HepG2 (cell line): ENCODE measurements around the gene PDE5A. TPM values are rescaled to one million over a fixed set of nuclear protein-coding genes. Genes with fewer than 3 reads are reported as not detected.

Experiments used
- EED ChIP-seq: sonication (generic); formaldehyde crosslinking; IDR thresholded peaks from 2 replicates; pipeline ENCODE4 v1.5.0; 2020; ENCODE audit warnings: mild to moderate bottlenecking, missing genetic modification reagents
- ELF4 ChIP-seq: sonication (generic); formaldehyde crosslinking; IDR thresholded peaks from 2 replicates; pipeline ENCODE4 v1.5.0; 2020; ENCODE audit warnings: missing genetic modification reagents, mild to moderate bottlenecking, moderate library complexity, borderline replicate concordance
- REXO4 ChIP-seq: sonication (generic); formaldehyde crosslinking; IDR thresholded peaks from 2 replicates; pipeline ENCODE4 v1.8.0; 2022; ENCODE audit warnings: missing genetic modification reagents, mild to moderate bottlenecking, borderline replicate concordance
- TBX2 ChIP-seq: sonication (generic); formaldehyde crosslinking; IDR thresholded peaks from 2 replicates; pipeline ENCODE4 v1.5.0; 2020; ENCODE audit warnings: missing genetic modification reagents, mild to moderate bottlenecking, borderline replicate concordance
- ZNF335 ChIP-seq: sonication (generic); formaldehyde crosslinking; IDR thresholded peaks from 2 replicates; pipeline ENCODE4 v1.4.0; 2020; ENCODE audit warnings: missing genetic modification reagents
- ZNF337 ChIP-seq: sonication (generic); formaldehyde crosslinking; IDR thresholded peaks from 2 replicates; pipeline ENCODE4 v1.5.1; 2020; ENCODE audit warnings: missing genetic modification reagents, low read depth, mild to moderate bottlenecking, borderline replicate concordance
- polyA plus RNA-seq, 8 experiments: library from polyadenylated mRNA; depleted of rRNA in 3 of 8; stranded (reverse) in 7 of 8; unstranded in 1 of 8; fragments of >200 nt; fragmentation: Illumina TruSeq in 4 of 8; extraction: Trizol in 4 of 8; gene quantifications; 2 replicates each; pipeline versions ENCODE4 v1.2.1 to v1.2.3, GENCODE V29; 2011 to 2016; ENCODE audit warnings: low read depth in 4 of 8, missing spikeins in 1 of 8, mixed read lengths in 1 of 8; ENCODE audit not compliant: insufficient read depth in 1 of 8
- total RNA-seq, 5 experiments: library from RNA; depleted of rRNA; stranded (reverse); fragments of >200 nt; fragmentation: Illumina TruSeq; extraction: Trizol; gene quantifications; 2 replicates each; pipeline ENCODE4 v1.2.3, GENCODE V29; 2016; ENCODE audit warnings: low read depth in 1 of 5
- TF ChIP-seq, protein P1 (sequence below): sonication (generic); formaldehyde crosslinking; IDR thresholded peaks from 2 replicates; pipeline ENCODE4 v1.5.0; 2020; ENCODE audit warnings: missing genetic modification reagents
- TF ChIP-seq, protein P2 (sequence below): sonication (generic); formaldehyde crosslinking; IDR thresholded peaks from 2 replicates; pipeline ENCODE4 v1.5.0; 2020; ENCODE audit warnings: mild to moderate bottlenecking, missing genetic modification reagents, moderate library complexity
- TF ChIP-seq, protein P3 (sequence below): sonication (generic); formaldehyde crosslinking; IDR thresholded peaks from 2 replicates; pipeline ENCODE4 v1.8.0; 2022; ENCODE audit warnings: mild to moderate bottlenecking, missing genetic modification reagents; ENCODE audit not compliant: insufficient replicate concordance
- TF ChIP-seq, protein P4 (sequence below): sonication (generic); formaldehyde crosslinking; IDR thresholded peaks from 2 replicates; pipeline ENCODE4 v1.4.0; 2020; ENCODE audit warnings: missing genetic modification reagents
- TF ChIP-seq, protein P5 (sequence below): sonication (generic); formaldehyde crosslinking; IDR thresholded peaks from 2 replicates; pipeline ENCODE4 v1.4.0; 2020; ENCODE audit warnings: missing genetic modification reagents, mild to moderate bottlenecking, borderline replicate concordance

The PDE5A gene
- total and polyA plus RNA-seq, 2 of the 13 experiments (the other 11 are each of a cell fraction or from before 2014, with no cell fraction given) = 0.22 to 0.44 TPM

DNA sequence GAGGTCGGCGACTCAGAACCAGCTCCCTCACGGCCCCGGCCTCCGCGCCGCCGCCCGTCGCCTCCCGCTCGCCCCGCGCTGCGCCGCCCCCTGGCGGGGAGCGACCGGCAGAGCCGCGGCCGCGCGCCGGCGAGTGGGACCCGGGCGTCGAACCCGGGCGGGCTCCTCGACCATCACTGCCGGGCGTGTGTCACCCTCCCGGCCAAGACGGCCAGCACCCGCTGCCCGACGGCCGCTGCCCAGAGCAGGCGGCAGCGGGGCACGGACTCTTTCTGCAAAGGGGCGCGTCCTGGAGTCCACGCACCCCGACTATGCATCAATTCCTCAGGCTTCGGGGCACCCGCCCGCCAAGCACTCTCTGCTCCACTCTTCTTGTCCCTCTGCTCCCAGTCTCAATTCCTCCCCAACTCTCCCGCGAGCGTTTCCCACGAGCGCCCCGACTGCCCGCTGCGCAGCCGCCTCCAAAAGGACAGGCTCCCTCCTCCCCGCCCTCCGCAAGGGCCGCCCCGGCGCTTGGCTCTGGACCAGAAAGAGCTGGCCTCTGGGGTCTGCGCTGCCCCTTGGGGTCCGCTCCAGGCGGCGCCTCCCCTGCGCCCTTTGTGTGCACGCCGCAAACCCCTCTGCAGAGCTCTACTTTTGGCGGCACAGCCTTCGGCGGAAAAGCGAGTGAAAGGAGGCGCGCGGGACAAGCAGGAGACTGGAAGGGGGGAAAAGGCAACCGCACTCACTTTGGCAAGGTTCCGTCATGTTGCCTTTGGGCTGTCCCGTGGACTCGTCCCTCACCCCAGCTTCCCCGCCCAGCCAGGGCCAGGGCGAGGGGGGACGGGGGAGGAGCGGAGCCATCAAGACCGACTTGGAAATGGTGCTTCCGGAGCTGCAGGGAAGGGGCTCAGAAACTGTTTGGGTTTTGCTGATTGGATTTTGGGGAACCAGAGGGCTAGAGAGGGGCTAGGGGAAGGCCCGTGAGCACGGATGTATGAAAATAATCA is 1.0 kb downstream of the PDE5A start (continued):
- TF ChIP-seq, protein P1, sequence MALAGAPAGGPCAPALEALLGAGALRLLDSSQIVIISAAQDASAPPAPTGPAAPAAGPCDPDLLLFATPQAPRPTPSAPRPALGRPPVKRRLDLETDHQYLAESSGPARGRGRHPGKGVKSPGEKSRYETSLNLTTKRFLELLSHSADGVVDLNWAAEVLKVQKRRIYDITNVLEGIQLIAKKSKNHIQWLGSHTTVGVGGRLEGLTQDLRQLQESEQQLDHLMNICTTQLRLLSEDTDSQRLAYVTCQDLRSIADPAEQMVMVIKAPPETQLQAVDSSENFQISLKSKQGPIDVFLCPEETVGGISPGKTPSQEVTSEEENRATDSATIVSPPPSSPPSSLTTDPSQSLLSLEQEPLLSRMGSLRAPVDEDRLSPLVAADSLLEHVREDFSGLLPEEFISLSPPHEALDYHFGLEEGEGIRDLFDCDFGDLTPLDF (CRISPR knock-in tag) = no peak
- TF ChIP-seq REXO4 (CRISPR knock-in tag) (no peak), ZNF335 (no peak), ZNF337 (CRISPR knock-in tag) (no peak), ELF4 (CRISPR knock-in tag) (no peak), EED (CRISPR knock-in tag) (0 out of 2 replicates have a peak, but pooled peaks have one; percentile 25), TBX2 (CRISPR knock-in tag) (peak; percentile 29; the same call in 1 of the 2 replicates)
- TF ChIP-seq, protein P2, sequence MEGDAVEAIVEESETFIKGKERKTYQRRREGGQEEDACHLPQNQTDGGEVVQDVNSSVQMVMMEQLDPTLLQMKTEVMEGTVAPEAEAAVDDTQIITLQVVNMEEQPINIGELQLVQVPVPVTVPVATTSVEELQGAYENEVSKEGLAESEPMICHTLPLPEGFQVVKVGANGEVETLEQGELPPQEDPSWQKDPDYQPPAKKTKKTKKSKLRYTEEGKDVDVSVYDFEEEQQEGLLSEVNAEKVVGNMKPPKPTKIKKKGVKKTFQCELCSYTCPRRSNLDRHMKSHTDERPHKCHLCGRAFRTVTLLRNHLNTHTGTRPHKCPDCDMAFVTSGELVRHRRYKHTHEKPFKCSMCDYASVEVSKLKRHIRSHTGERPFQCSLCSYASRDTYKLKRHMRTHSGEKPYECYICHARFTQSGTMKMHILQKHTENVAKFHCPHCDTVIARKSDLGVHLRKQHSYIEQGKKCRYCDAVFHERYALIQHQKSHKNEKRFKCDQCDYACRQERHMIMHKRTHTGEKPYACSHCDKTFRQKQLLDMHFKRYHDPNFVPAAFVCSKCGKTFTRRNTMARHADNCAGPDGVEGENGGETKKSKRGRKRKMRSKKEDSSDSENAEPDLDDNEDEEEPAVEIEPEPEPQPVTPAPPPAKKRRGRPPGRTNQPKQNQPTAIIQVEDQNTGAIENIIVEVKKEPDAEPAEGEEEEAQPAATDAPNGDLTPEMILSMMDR (CRISPR knock-in tag) = peak; percentile 50; the same call in 1 of the 2 replicates
- TF ChIP-seq, protein P3, sequence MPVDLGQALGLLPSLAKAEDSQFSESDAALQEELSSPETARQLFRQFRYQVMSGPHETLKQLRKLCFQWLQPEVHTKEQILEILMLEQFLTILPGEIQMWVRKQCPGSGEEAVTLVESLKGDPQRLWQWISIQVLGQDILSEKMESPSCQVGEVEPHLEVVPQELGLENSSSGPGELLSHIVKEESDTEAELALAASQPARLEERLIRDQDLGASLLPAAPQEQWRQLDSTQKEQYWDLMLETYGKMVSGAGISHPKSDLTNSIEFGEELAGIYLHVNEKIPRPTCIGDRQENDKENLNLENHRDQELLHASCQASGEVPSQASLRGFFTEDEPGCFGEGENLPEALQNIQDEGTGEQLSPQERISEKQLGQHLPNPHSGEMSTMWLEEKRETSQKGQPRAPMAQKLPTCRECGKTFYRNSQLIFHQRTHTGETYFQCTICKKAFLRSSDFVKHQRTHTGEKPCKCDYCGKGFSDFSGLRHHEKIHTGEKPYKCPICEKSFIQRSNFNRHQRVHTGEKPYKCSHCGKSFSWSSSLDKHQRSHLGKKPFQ (CRISPR knock-in tag) = no peak
- TF ChIP-seq, protein P4, sequence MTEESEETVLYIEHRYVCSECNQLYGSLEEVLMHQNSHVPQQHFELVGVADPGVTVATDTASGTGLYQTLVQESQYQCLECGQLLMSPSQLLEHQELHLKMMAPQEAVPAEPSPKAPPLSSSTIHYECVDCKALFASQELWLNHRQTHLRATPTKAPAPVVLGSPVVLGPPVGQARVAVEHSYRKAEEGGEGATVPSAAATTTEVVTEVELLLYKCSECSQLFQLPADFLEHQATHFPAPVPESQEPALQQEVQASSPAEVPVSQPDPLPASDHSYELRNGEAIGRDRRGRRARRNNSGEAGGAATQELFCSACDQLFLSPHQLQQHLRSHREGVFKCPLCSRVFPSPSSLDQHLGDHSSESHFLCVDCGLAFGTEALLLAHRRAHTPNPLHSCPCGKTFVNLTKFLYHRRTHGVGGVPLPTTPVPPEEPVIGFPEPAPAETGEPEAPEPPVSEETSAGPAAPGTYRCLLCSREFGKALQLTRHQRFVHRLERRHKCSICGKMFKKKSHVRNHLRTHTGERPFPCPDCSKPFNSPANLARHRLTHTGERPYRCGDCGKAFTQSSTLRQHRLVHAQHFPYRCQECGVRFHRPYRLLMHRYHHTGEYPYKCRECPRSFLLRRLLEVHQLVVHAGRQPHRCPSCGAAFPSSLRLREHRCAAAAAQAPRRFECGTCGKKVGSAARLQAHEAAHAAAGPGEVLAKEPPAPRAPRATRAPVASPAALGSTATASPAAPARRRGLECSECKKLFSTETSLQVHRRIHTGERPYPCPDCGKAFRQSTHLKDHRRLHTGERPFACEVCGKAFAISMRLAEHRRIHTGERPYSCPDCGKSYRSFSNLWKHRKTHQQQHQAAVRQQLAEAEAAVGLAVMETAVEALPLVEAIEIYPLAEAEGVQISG = peak; percentile 31; the same call in 1 of the 2 replicates
- TF ChIP-seq, protein P5, sequence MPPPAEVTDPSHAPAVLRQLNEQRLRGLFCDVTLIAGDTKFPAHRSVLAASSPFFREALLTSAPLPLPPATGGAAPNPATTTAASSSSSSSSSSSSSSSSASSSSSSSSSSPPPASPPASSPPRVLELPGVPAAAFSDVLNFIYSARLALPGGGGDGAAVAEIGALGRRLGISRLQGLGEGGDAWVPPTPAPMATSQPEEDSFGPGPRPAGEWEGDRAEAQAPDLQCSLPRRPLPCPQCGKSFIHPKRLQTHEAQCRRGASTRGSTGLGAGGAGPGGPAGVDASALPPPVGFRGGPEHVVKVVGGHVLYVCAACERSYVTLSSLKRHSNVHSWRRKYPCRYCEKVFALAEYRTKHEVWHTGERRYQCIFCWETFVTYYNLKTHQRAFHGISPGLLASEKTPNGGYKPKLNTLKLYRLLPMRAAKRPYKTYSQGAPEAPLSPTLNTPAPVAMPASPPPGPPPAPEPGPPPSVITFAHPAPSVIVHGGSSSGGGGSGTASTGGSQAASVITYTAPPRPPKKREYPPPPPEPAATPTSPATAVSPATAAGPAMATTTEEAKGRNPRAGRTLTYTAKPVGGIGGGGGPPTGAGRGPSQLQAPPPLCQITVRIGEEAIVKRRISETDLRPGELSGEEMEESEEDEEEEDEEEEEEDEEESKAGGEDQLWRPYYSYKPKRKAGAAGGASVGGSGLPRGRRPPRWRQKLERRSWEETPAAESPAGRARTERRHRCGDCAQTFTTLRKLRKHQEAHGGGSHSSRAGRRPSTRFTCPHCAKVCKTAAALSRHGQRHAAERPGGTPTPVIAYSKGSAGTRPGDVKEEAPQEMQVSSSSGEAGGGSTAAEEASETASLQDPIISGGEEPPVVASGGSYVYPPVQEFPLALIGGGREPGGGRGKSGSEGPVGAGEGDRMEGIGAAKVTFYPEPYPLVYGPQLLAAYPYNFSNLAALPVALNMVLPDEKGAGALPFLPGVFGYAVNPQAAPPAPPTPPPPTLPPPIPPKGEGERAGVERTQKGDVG (CRISPR knock-in tag) = 0 out of 2 replicates have a peak, but pooled peaks have one; percentile 25
